Endothelial cell of umbilical vein (primary cell): Measurements from ENCODE around the gene CLDN22. TPM values are rescaled to one million over a fixed set of nuclear protein-coding genes. Genes with fewer than 3 reads are reported as not detected.

Experiments used
- BruUV-seq: library from RNA; stranded (reverse); fragments of 400-500 nt; replicated peaks from 2 replicates; lab custom pipeline; 2021; lab: Mats Ljungman, UMichigan
- CTCF ChIA-PET: fragments of 300-600, 350-600 bp; sonication (Branson Sonifier 250); formaldehyde crosslinking; loops from one replicate; lab custom pipeline; 2021; ENCODE audit warnings: antibody characterized with exemption, inconsistent platforms; lab: Charles Lee
- POLR2A ChIA-PET: fragments of 300-600, 350-600 bp; sonication (Branson Sonifier 250); formaldehyde crosslinking; loops from one replicate; lab custom pipeline; 2021; ENCODE audit warnings: antibody characterized with exemption, inconsistent platforms; lab: Charles Lee
- DNase-seq: peaks from one replicate; pipeline ENCODE4 v3.0.0-alpha.2; 2011; ENCODE audit warnings: low read depth, low spot score
- FAIRE-seq: peaks from 2 replicates; lab custom pipeline; 2011; peaks lifted over from hg19 to GRCh38; lab: Jason Lieb, UNC
- H2AFZ ChIP-seq: 2 replicates; pipeline ENCODE4 v1.6.0; 2012; ENCODE audit warnings: low read depth, low read length, control low read depth, inconsistent platforms
- H3K27ac ChIP-seq: 2 replicates; pipeline ENCODE4 v1.5.1; 2011; ENCODE audit warnings: low read depth, mild to moderate bottlenecking, control low read depth, low read length, moderate library complexity; ENCODE audit not compliant: insufficient read depth
- H3K27me3 ChIP-seq, 2 experiments: 2 replicates each; pipeline versions ENCODE4 v1.6.0 to v1.6.1; 2011; ENCODE audit warnings: low read length in 2 of 2, mixed read lengths in 1 of 2; ENCODE audit not compliant: control insufficient read depth in 2 of 2, insufficient read depth in 2 of 2
- H3K36me3 ChIP-seq, 2 experiments: 2 replicates in 1 of 2; 3 replicates in 1 of 2; pipeline ENCODE4 v1.5.1; 2011; ENCODE audit warnings: low read length in 2 of 2, mild to moderate bottlenecking in 1 of 2, moderate library complexity in 1 of 2; ENCODE audit not compliant: control insufficient read depth in 2 of 2, insufficient read depth in 2 of 2; ENCODE audit errors: extremely low read depth in 1 of 2
- H3K4me1 ChIP-seq: 3 replicates; pipeline ENCODE4 v1.5.1; 2011; ENCODE audit warnings: mild to moderate bottlenecking, low read length; ENCODE audit not compliant: control insufficient read depth, insufficient read depth; ENCODE audit errors: extremely low read depth
- H3K4me2 ChIP-seq: 2 replicates; pipeline ENCODE4 v1.6.1; 2011; ENCODE audit warnings: low read length, control low read depth, mixed read lengths; ENCODE audit not compliant: insufficient read depth
- H3K4me3 ChIP-seq, 3 experiments: fragments of 200-600 bp in 1 of 3; sonication (generic), shearing (Covaris generic) in 1 of 3; replicated peaks in 1 of 3; 2 replicates each; pipeline ENCODE4 v1.5.1; 2011 to 2016; ENCODE audit warnings: control low read depth in 3 of 3, low read length in 3 of 3, mild to moderate bottlenecking in 2 of 3, inconsistent platforms in 1 of 3, low read depth in 1 of 3, moderate library complexity in 1 of 3; ENCODE audit not compliant: insufficient read depth in 1 of 3
- H3K79me2 ChIP-seq: 2 replicates; pipeline ENCODE4 v1.6.0; 2012; ENCODE audit warnings: low read length, inconsistent platforms; ENCODE audit not compliant: control insufficient read depth, insufficient read depth
- H3K9ac ChIP-seq: replicated peaks from 2 replicates; pipeline ENCODE3; 2011; ENCODE audit warnings: low read length, control low read depth; ENCODE audit not compliant: insufficient read depth; ENCODE audit errors: extremely low read depth
- H3K9me1 ChIP-seq: replicated peaks from 3 replicates; pipeline ENCODE4 v1.6.0; 2011; ENCODE audit warnings: mild to moderate bottlenecking, low read length; ENCODE audit not compliant: control insufficient read depth, insufficient read depth; ENCODE audit errors: extremely low read depth
- H3K9me3 ChIP-seq: replicated peaks from 2 replicates; pipeline ENCODE4 v1.5.1; 2012; ENCODE audit warnings: low read length, inconsistent platforms; ENCODE audit not compliant: control insufficient read depth, insufficient read depth
- H4K20me1 ChIP-seq: replicated peaks from 2 replicates; pipeline ENCODE3; 2011; ENCODE audit warnings: mild to moderate bottlenecking, low read length; ENCODE audit not compliant: control insufficient read depth, insufficient read depth; ENCODE audit errors: extremely low read depth
- CTCF ChIP-seq, 2 donors: IDR thresholded peaks; 1 replicate in 1 of 2; 2 replicates in 1 of 2; pipeline ENCODE4 v1.5.1; 2011; ENCODE audit warnings: low read length in 2 of 2, mild to moderate bottlenecking in 2 of 2, moderate library complexity in 2 of 2, control low read depth in 1 of 2, inconsistent platforms in 1 of 2, low read depth in 1 of 2; ENCODE audit not compliant: insufficient read depth in 1 of 2; ENCODE audit errors: extremely low read depth in 1 of 2
- EZH2 ChIP-seq: IDR thresholded peaks from 2 replicates; pipeline ENCODE4 v1.6.1; 2012; ENCODE audit warnings: borderline replicate concordance, low read depth, mild to moderate bottlenecking, moderate library complexity, low read length, inconsistent platforms; ENCODE audit not compliant: severe bottlenecking
- FOS ChIP-seq: IDR thresholded peaks from 2 replicates; pipeline ENCODE4 v1.6.1; 2011; ENCODE audit warnings: mild to moderate bottlenecking, low read length, moderate library complexity, borderline replicate concordance; ENCODE audit not compliant: insufficient read depth
- GATA2 ChIP-seq: IDR thresholded peaks from 2 replicates; pipeline ENCODE4 v1.7.0; 2011; ENCODE audit warnings: low read depth, mild to moderate bottlenecking, moderate library complexity, mixed read lengths, low read length; ENCODE audit not compliant: insufficient read length, insufficient read depth
- JUN ChIP-seq: IDR thresholded peaks from 2 replicates; pipeline ENCODE4 v1.6.1; 2011; ENCODE audit warnings: borderline replicate concordance, low read depth; ENCODE audit not compliant: insufficient read length, insufficient read depth
- MAX ChIP-seq: IDR thresholded peaks from 2 replicates; pipeline ENCODE4 v1.6.1; 2011; ENCODE audit not compliant: insufficient read depth, insufficient read length
- MYC ChIP-seq: IDR thresholded peaks from one replicate; pipeline ENCODE4 v1.6.1; 2011; ENCODE audit warnings: mild to moderate bottlenecking, low read depth, low read length
- POLR2A ChIP-seq: IDR thresholded peaks from 2 replicates; pipeline ENCODE4 v1.6.1; 2012; ENCODE audit warnings: low read depth, mild to moderate bottlenecking, control low read depth, low read length
- POLR2AphosphoS5 ChIP-seq: IDR thresholded peaks from 2 replicates; pipeline ENCODE4 v1.6.1; 2012; ENCODE audit warnings: low read depth, mild to moderate bottlenecking, control low read depth, low read length, moderate library complexity; ENCODE audit not compliant: insufficient read depth
- dilution Hi-C: fragments of 300-500 bp; cut with MboI; formaldehyde crosslinking; loops from one replicate; pipeline ENCODE4 v1.15.0; 2019; ENCODE audit warnings: low sequenced_read_pairs; ENCODE audit not compliant: extremely low pct_ligation_motif_present
- intact Hi-C: fragments of 100-400 bp; cut with micrococcal nuclease; formaldehyde crosslinking; loops from one replicate; pipeline ENCODE4 v1.10.0; 2022
- polyA plus RNA-seq, 4 experiments: library from polyadenylated mRNA; depleted of rRNA in 3 of 4; stranded (reverse) in 3 of 4; unstranded in 1 of 4; fragments of >200 nt; gene quantifications; 2 replicates each; pipeline versions ENCODE4 v1.2.1 to v1.2.3, GENCODE V29; 2011 to 2012; ENCODE audit warnings: missing spikeins in 1 of 4
- total RNA-seq: library from RNA; stranded (reverse); gene quantifications from 2 replicates; pipeline ENCODE4 v1.2.3, GENCODE V29; 2021

Gene CLDN22
- total and polyA plus RNA-seq, 2 donors (not counting 3 experiments of a cell fraction or from before 2014, with no cell fraction given) = not detected

GRCh38 chr4:183356173-183356830 lies 36.2 kb upstream of the CLDN22 start:
- BruUV-seq = no TSS peak
- CTCF ChIA-PET = interaction anchor here (1.2 kb wide), 1 partner anchor 51 kb away, joined by 9 read pairs; no protein-coding TSS in a partner anchor
- Histone ChIP-seq H3K36me3 (no peaks in the 10 kb centered on the region), H3K27ac (no peak overlapping the region), H3K9me3 (no peaks in the 10 kb centered on the region), H3K4me3 (no peak overlapping the region), H3K79me2 (no peaks in the 10 kb centered on the region), H4K20me1 (no peaks in the 10 kb centered on the region), H3K27me3 (peaks cover 0 to 2% of the 10 kb centered on the region in 2 experiments), H3K4me2 (peak overlapping the region; percentile 13), H3K9me1 (no peaks in the 10 kb centered on the region), H3K4me1 (peaks cover 20% of the 10 kb centered on the region), H2AFZ (no peak overlapping the region), H3K9ac (no peak overlapping the region)
- FAIRE-seq (peak; percentile 54), DNase-seq (no peak)
- POLR2A ChIA-PET = no interaction called here
- dilution Hi-C loops (no loop called here), intact Hi-C loops (loop anchor here (5.0 kb wide), 1 partner anchor 146 kb away; no protein-coding TSS in a partner anchor)
- TF ChIP-seq EZH2 (no peak), POLR2AphosphoS5 (no peak), GATA2 (no peak), MAX (no peak), FOS (no peak), POLR2A (no peak), JUN (no peak), CTCF (IDR thresholded peaks at IDR 0.05; ENCODE audit: extremely low read depth in 1 of 2, insufficient read depth in 1 of 2, low read depth in 1 of 2, low read length in 2 of 2) (no peak), MYC (no peak)
